Posterior vena cava (tissue), 2 donors: Measurements from ENCODE around the gene KRTAP3-1. TPM values are rescaled to one million over a fixed set of nuclear protein-coding genes. Genes with fewer than 3 reads are reported as not detected.

Source experiments
- DNase-seq: peaks from one replicate; pipeline ENCODE4 v3.0.0-alpha.2; 2020; ENCODE audit warnings: low spot score
- intact Hi-C, 2 donors: fragments of 100-400 bp; cut with DNase I; formaldehyde crosslinking; loops; one replicate each; pipeline versions ENCODE4 v1.14.1 to v1.14.2; 2022 to 2023
- total RNA-seq, 2 donors: library from RNA; stranded (reverse); fragmentation: NEBNext Ultra II Directional; extraction: Animal tissue kit (Norgen Biotek cat#: 25700); gene quantifications; one replicate each; pipeline ENCODE4 v1.2.1, GENCODE V29; 2021
- donor health status: DM: yes; HTN: yes; CAD: no.
- donor health status: DM: yes; HTN: yes; CAD: no.

KRTAP3-1 gene
- total RNA-seq, 2 donors from 2014 or later: not detected

GRCh38 chr17:40986920-40987319 lies 22.0 kb downstream of the KRTAP3-1 start:
- DNase-seq: no peak
- intact Hi-C loops: loop anchor here in 1 of 2 donors (10.0 kb wide), 1 partner anchor 338 kb away; no protein-coding TSS in a partner anchor

GRCh38 chr17:40984226-40984625 lies 24.7 kb downstream of the KRTAP3-1 start, which contains the start of gene KRT40:
KRT40 (minus strand) TSS chr17:40984326; CDS start chr17:40984273, 53 bp downstream.
- intact Hi-C loops: loop anchor here in 1 of 2 donors (5.0 to 10.0 kb wide), 2 partner anchors 341 to 582 kb away; no protein-coding TSS in a partner anchor
- DNase-seq: no peak

GRCh38 chr17:40981115-40981514 lies 27.8 kb downstream of the KRTAP3-1 start:
- intact Hi-C loops: loop anchor here in 1 of 2 donors (5.0 to 10.0 kb wide), 2 partner anchors 344 to 579 kb away; no protein-coding TSS in a partner anchor
- no peak for DNase-seq

GRCh38 chr17:40980596-40980995 lies 28.3 kb downstream of the KRTAP3-1 start:
- peak; percentile 82 for DNase-seq
- intact Hi-C loops: loop anchor here in 1 of 2 donors (5.0 to 10.0 kb wide), 2 partner anchors 344 to 578 kb away; no protein-coding TSS in a partner anchor

GRCh38 chr17:40980117-40980516 lies 28.8 kb downstream of the KRTAP3-1 start:
- intact Hi-C loops: loop anchor here in 1 of 2 donors (5.0 to 10.0 kb wide), 2 partner anchors 345 to 578 kb away; no protein-coding TSS in a partner anchor
- no peak for DNase-seq

GRCh38 chr17:40978575-40979151 lies 30.3 kb downstream of the KRTAP3-1 start:
- DNase-seq: no peak
- intact Hi-C loops: no loop called here

GRCh38 chr17:40975516-40975915 lies 33.4 kb downstream of the KRTAP3-1 start:
- intact Hi-C loops: no loop called here
- DNase-seq: no peak

GRCh38 chr17:40974366-40974765 lies 34.6 kb downstream of the KRTAP3-1 start:
- DNase-seq: no peak
- intact Hi-C loops: no loop called here

- intact Hi-C loops: no loop called here
- DNase-seq: no peak
These were observed 41.3 kb downstream of the KRTAP3-1 start for GRCh38 chr17:40967582-40967981.

- DNase-seq: no peak
- intact Hi-C loops: no loop called here
These were observed 42.1 kb downstream of the KRTAP3-1 start, which contains the start of gene KRT39 for GRCh38 chr17:40966848-40967247. KRT39 (minus strand) TSS chr17:40966948; CDS start chr17:40966856, 92 bp downstream.

- DNase-seq: no peak
- intact Hi-C loops: no loop called here
These were observed 45.1 kb downstream of the KRTAP3-1 start for GRCh38 chr17:40963838-40964237.

- no peak for DNase-seq
- intact Hi-C loops: no loop called here
These were observed 46.8 kb downstream of the KRTAP3-1 start for GRCh38 chr17:40962059-40962561.

- intact Hi-C loops: no loop called here
- no peak for DNase-seq
These were observed 47.3 kb downstream of the KRTAP3-1 start for GRCh38 chr17:40961591-40961990.

- DNase-seq: no peak
- intact Hi-C loops: no loop called here
These were observed 48.8 kb downstream of the KRTAP3-1 start for GRCh38 chr17:40960144-40960543.

Other genes starting within 250 kb of the KRTAP3-1 start
- not detected for gene KRT26, start 236.9 kb downstream of the KRTAP3-1 start, total RNA-seq
- under 1 TPM in 1 of 2 donors, not detected in 1; 0.42 TPM for gene KRT27, start 226.6 kb downstream of the KRTAP3-1 start, total RNA-seq
- gene KRT28, start 209.2 kb downstream of the KRTAP3-1 start, total RNA-seq: not detected
- 10 to 100 TPM; 36.9 to 44.9 TPM for gene KRT10, start 186.5 kb downstream of the KRTAP3-1 start, total RNA-seq
- not detected for gene KRT12, start 141.9 kb downstream of the KRTAP3-1 start, total RNA-seq
- not detected for gene KRT20, start 123.9 kb downstream of the KRTAP3-1 start, total RNA-seq
- under 1 TPM; 0.24 to 0.37 TPM for gene KRT23, start 71.5 kb downstream of the KRTAP3-1 start, total RNA-seq
- not detected for gene KRT39, start 42.2 kb downstream of the KRTAP3-1 start, total RNA-seq
- gene KRT40, start 24.8 kb downstream of the KRTAP3-1 start, total RNA-seq: not detected
- not detected for gene KRTAP3-3, start 15.0 kb downstream of the KRTAP3-1 start, total RNA-seq
- not detected for gene KRTAP3-2, start 9.2 kb downstream of the KRTAP3-1 start, total RNA-seq
- not detected for gene KRTAP1-5, start 18.1 kb upstream of the KRTAP3-1 start, total RNA-seq
- gene KRTAP1-4, start 21.1 kb upstream of the KRTAP3-1 start, total RNA-seq: not detected
- not detected for gene KRTAP1-3, start 25.7 kb upstream of the KRTAP3-1 start, total RNA-seq
- gene KRTAP1-1, start 32.3 kb upstream of the KRTAP3-1 start, total RNA-seq: not detected
- not detected for gene KRTAP2-1, start 38.2 kb upstream of the KRTAP3-1 start, total RNA-seq
- not detected for gene KRTAP2-2, start 46.1 kb upstream of the KRTAP3-1 start, total RNA-seq
- gene KRTAP2-3, start 51.0 kb upstream of the KRTAP3-1 start, total RNA-seq: not detected
- not detected for gene KRTAP2-4, start 56.8 kb upstream of the KRTAP3-1 start, total RNA-seq
- gene KRTAP4-7, start 75.0 kb upstream of the KRTAP3-1 start, total RNA-seq: not detected
- gene KRTAP4-8, start 89.0 kb upstream of the KRTAP3-1 start, total RNA-seq: not detected
- gene KRTAP4-16, start 93.1 kb upstream of the KRTAP3-1 start, total RNA-seq: not detected
- gene KRTAP4-9, start 96.3 kb upstream of the KRTAP3-1 start, total RNA-seq: not detected
- not detected for gene KRTAP4-11, start 109.2 kb upstream of the KRTAP3-1 start, total RNA-seq
- gene KRTAP4-12, start 115.1 kb upstream of the KRTAP3-1 start, total RNA-seq: not detected
- gene KRTAP4-6, start 131.4 kb upstream of the KRTAP3-1 start, total RNA-seq: not detected
- gene KRTAP4-5, start 140.7 kb upstream of the KRTAP3-1 start, total RNA-seq: not detected
- gene KRTAP4-4, start 151.6 kb upstream of the KRTAP3-1 start, total RNA-seq: not detected
- not detected for gene KRTAP4-3, start 159.1 kb upstream of the KRTAP3-1 start, total RNA-seq
- gene KRTAP4-2, start 169.1 kb upstream of the KRTAP3-1 start, total RNA-seq: not detected
- not detected for gene KRTAP4-1, start 175.8 kb upstream of the KRTAP3-1 start, total RNA-seq
- not detected for gene KRTAP9-1, start 180.8 kb upstream of the KRTAP3-1 start, total RNA-seq
- gene KRTAP9-2, start 217.5 kb upstream of the KRTAP3-1 start, total RNA-seq: not detected
- gene KRTAP9-3, start 223.3 kb upstream of the KRTAP3-1 start, total RNA-seq: not detected
- gene KRTAP9-8, start 228.9 kb upstream of the KRTAP3-1 start, total RNA-seq: not detected
- gene KRTAP9-4, start 240.6 kb upstream of the KRTAP3-1 start, total RNA-seq: not detected
- not detected for gene KRTAP9-9, start 246.3 kb upstream of the KRTAP3-1 start, total RNA-seq